ENCODE results near the gene LHX6.

Gene LHX6

DNA sequence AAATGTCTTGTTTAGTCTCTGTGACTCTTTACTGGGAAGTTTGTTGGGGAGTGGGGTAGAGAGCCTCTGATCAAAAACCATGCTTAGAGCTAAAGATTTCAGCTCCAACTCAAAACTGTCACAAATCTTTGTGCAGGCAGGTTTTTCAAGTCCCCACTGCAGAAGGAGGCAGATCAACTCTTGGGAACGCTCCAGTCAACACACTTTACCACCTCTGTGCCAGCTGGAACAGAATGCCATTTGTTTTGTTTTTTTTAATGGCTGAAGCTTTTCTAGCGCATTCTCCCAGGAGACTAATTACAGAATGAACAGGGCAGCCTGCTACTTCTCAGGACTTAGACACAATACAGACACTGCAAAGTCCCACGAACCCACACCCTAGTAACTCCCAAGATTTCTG is 17.9 kb upstream of the LHX6 start:
- Mint-ChIP-seq H3K4me1 (no peaks in the 10 kb centered on the region), H3K27ac (no peak overlapping the region), H3K4me3 (no peak overlapping the region), H3K36me3 (ENCODE audit: low read depth) (peaks cover 56% of the 10 kb centered on the region), H3K27me3 (ENCODE audit: low read depth, poor library complexity) (no peaks in the 10 kb centered on the region), H3K9me3 (no peaks in the 10 kb centered on the region)
- TF ChIP-seq, protein P1, sequence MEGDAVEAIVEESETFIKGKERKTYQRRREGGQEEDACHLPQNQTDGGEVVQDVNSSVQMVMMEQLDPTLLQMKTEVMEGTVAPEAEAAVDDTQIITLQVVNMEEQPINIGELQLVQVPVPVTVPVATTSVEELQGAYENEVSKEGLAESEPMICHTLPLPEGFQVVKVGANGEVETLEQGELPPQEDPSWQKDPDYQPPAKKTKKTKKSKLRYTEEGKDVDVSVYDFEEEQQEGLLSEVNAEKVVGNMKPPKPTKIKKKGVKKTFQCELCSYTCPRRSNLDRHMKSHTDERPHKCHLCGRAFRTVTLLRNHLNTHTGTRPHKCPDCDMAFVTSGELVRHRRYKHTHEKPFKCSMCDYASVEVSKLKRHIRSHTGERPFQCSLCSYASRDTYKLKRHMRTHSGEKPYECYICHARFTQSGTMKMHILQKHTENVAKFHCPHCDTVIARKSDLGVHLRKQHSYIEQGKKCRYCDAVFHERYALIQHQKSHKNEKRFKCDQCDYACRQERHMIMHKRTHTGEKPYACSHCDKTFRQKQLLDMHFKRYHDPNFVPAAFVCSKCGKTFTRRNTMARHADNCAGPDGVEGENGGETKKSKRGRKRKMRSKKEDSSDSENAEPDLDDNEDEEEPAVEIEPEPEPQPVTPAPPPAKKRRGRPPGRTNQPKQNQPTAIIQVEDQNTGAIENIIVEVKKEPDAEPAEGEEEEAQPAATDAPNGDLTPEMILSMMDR (IDR thresholded peaks at IDR 0.05), result no peak
- no peak for DNase-seq

DNA sequence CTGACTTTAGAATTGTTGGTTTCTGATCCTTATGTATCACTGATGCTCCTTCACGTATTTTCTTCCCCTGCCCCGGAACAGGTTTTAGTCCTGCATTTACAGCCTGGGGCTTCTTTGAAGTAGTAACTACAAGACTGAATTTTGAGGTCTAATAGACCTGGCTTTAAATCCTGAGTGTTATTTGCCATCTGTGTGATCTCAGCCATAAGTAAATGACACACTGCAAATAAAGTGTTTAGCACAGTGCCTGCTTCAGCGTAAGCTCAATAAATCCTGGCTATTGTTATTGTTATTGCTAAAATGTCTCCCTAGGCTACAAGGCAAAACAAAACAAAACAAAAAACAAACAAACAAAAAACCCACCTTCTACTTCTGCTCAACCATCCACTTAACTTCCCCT is 15.6 kb upstream of the LHX6 start:
- Mint-ChIP-seq H3K9me3 (no peaks in the 10 kb centered on the region), H3K36me3 (ENCODE audit: low read depth) (peaks cover 50% of the 10 kb centered on the region), H3K27me3 (ENCODE audit: low read depth, poor library complexity) (no peaks in the 10 kb centered on the region), H3K27ac (no peak overlapping the region), H3K4me1 (no peaks in the 10 kb centered on the region), H3K4me3 (no peak overlapping the region)
- TF ChIP-seq, protein P1 (IDR thresholded peaks at IDR 0.05), result no peak
- DNase-seq, result no peak

DNA sequence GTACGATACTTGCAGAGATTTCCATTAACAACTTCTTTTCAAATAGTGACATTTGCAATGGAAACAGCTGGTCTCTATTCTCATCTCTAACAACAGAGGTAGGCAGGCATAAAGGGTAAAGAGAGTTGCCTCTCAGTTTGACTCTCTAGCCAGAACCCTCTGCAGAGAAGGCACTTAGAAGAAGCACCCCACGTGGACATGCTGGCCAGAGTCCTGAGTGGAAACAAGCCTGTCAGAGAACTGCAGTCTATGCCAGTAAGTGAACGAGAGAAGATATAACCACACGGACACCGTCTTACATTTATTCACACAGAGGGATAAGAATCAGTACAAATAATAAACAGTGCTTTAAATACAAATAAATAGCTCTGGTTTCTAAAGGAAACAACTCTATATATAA is 11.0 kb upstream of the LHX6 start:
- TF ChIP-seq, protein P1 (IDR thresholded peaks at IDR 0.05), result no peak
- Mint-ChIP-seq H3K4me3 (no peak overlapping the region), H3K27ac (no peak overlapping the region), H3K27me3 (ENCODE audit: low read depth, poor library complexity) (peaks cover 7% of the 10 kb centered on the region), H3K9me3 (no peaks in the 10 kb centered on the region), H3K4me1 (no peaks in the 10 kb centered on the region), H3K36me3 (ENCODE audit: low read depth) (peaks cover 32% of the 10 kb centered on the region)
- no peak for DNase-seq

DNA sequence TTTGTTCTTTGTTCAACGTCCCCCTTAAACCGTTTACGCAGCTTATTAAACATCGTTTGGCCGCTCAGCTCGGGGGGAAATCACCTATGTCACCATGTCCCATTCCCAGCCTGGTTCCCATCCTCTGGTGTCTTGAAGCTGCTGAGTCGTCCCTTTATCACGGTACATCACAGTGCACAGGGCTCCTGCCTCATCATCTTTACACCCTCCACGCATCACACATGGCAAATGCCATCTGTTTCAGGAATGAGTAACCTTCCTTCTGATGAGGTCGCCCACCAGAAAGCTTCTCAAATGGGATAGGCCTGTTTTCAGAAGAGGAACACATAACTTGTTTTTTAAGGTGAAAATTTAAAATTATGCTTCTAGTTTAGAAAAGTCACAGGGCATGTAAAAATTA is 7.9 kb upstream of the LHX6 start:
- no peak overlapping the region for H3K4me3 Mint-ChIP-seq
- H3K9me3 Mint-ChIP-seq, result no peaks in the 10 kb centered on the region
- no peak overlapping the region for H3K27ac Mint-ChIP-seq
- peaks cover 7% of the 10 kb centered on the region for H3K27me3 Mint-ChIP-seq (ENCODE audit: low read depth, poor library complexity)
- DNase-seq, result no peak
- H3K36me3 Mint-ChIP-seq (ENCODE audit: low read depth), result peaks cover 15% of the 10 kb centered on the region
- peaks cover 10% of the 10 kb centered on the region for H3K4me1 Mint-ChIP-seq
- TF ChIP-seq, protein P1 (IDR thresholded peaks at IDR 0.05), result no peak

DNA sequence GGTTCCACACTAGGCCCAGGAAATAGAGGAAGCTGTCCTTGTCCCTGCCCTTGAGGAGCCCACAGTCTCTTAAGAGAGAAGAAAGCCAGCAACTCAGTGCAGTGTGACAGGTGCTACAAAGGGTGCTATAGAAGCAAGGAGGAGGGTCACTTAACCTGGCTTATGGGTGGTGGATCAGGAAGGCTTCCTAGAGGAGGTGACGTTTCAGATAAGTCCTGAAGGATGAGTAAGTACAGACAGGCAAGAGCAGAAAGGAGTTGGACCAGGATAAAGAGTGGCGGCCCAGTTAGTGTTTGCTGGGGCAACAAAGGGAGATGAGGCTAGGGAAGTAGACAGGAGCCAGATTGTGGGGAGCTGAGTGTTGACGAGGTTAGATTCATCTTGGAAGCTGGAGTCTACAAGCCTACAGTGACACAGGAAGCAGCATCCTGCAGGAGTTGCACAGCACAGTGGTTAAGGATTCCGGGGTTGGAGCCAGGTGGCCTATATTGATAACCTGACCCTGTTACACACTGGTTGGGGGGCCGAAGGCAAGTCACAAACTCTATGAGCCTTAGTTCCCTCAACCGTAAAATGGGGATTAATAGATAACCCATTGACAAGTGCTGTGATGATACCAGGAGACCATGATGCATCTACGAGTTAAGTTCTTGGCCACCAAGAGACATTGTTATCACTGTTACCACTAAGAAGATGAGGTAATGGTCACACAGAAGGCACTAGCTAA is 5.4 kb upstream of the LHX6 start:
- DNase-seq, result no peak
- H3K27me3 Mint-ChIP-seq (ENCODE audit: low read depth, poor library complexity), result peaks cover 7% of the 10 kb centered on the region
- peaks cover 5% of the 10 kb centered on the region for H3K36me3 Mint-ChIP-seq (ENCODE audit: low read depth)
- no peak overlapping the region for H3K4me3 Mint-ChIP-seq
- no peak overlapping the region for H3K27ac Mint-ChIP-seq
- H3K9me3 Mint-ChIP-seq, result no peaks in the 10 kb centered on the region
- TF ChIP-seq, protein P1 (IDR thresholded peaks at IDR 0.05), result no peak
- H3K4me1 Mint-ChIP-seq, result peaks cover 10% of the 10 kb centered on the region

DNA sequence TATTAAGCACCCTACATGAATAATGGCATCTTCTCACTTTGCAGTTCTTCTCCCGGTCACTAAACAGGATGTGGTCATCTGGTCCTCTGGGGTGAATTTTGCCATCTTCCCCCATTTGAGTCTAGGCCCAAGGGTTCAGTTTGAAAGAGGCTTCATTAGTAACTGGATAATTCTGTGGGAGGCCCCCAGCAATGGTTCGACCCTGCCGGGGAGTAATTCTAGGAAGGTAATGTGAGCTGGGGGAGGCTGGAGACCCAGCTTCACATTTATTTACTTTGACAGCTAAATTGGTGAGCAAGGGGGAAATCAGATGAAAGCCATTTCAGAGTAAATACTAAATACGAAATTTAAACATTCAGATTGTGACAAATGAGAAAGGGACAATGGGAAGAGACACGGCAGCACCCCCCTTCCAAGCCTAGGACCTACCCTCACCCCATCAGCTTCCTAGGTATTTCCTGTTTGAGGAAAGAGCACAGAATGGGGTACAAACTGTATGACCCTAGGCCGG is 4.1 kb upstream of the LHX6 start:
- no peak overlapping the region for H3K27ac Mint-ChIP-seq
- no peak for DNase-seq
- peaks cover 7% of the 10 kb centered on the region for H3K27me3 Mint-ChIP-seq (ENCODE audit: low read depth, poor library complexity)
- TF ChIP-seq, protein P1 (IDR thresholded peaks at IDR 0.05), result no peak
- peaks cover 10% of the 10 kb centered on the region for H3K4me1 Mint-ChIP-seq
- H3K36me3 Mint-ChIP-seq (ENCODE audit: low read depth), result no peaks in the 10 kb centered on the region
- no peaks in the 10 kb centered on the region for H3K9me3 Mint-ChIP-seq
- H3K4me3 Mint-ChIP-seq, result peak overlapping the region; percentile 2

All from nephron progenitor cell (in vitro differentiated cells).